Bone marrow (tissue), 2 donors: ENCODE measurements around the gene ISG20L2.
A peak's percentile ranks its signal among the peaks of the same experiment; 100 is the strongest.

Source experiments
- DNase-seq, 2 donors: peaks; one replicate each; lab custom pipeline; 2025; lab: John Stamatoyannopoulos, UW

Gene ISG20L2

GRCh38 chr1:156689953-156690674 is 38.5 kb downstream of the ISG20L2 start:
- DNase-seq: no peak

GRCh38 chr1:156689035-156689952 is 39.3 kb downstream of the ISG20L2 start:
- DNase-seq: peak; percentile 25 to 65

- DNase-seq: no peak
Measured at GRCh38 chr1:156684227-156684782, 44.3 kb downstream of the ISG20L2 start.

- no peak for DNase-seq
Measured at GRCh38 chr1:156682166-156682890, 46.2 kb downstream of the ISG20L2 start.

- DNase-seq: no peak
Measured at GRCh38 chr1:156681196-156681960, 47.2 kb downstream of the ISG20L2 start.

- DNase-seq: no peak
Measured at GRCh38 chr1:156680056-156680455, 48.5 kb downstream of the ISG20L2 start.

- peak in 1 of 2 donors; percentile 56 for DNase-seq
Measured at GRCh38 chr1:156677616-156678596, 50.7 kb downstream of the ISG20L2 start.

GRCh38 chr1:156676820-156677615 is 51.5 kb downstream of the ISG20L2 start, which contains the start of gene NES:
NES (minus strand) TSS chr1:156677407; CDS start chr1:156677264, 143 bp downstream.
- no peak for DNase-seq

- no peak for DNase-seq
Measured at GRCh38 chr1:156676114-156676819, 52.3 kb downstream of the ISG20L2 start.

GRCh38 chr1:156675210-156676113 is 53.1 kb downstream of the ISG20L2 start:
- no peak for DNase-seq

GRCh38 chr1:156673387-156674121 is 55.0 kb downstream of the ISG20L2 start:
- no peak for DNase-seq
